Astrocyte (in vitro differentiated cells and primary cell): ENCODE results near the gene MRPS9.

Source experiments
- EZH2 ChIP-seq: IDR thresholded peaks from 2 replicates; pipeline ENCODE4 v1.6.1; 2012; ENCODE audit warnings: mild to moderate bottlenecking, low read length, inconsistent platforms; ENCODE audit not compliant: insufficient read depth
- TF ChIP-seq, protein P1 (sequence below): IDR thresholded peaks from 2 replicates; pipeline ENCODE4 v1.5.1; 2011; ENCODE audit warnings: low read depth, mild to moderate bottlenecking, inconsistent platforms, low read length, moderate library complexity; ENCODE audit not compliant: insufficient read depth

DNA sequence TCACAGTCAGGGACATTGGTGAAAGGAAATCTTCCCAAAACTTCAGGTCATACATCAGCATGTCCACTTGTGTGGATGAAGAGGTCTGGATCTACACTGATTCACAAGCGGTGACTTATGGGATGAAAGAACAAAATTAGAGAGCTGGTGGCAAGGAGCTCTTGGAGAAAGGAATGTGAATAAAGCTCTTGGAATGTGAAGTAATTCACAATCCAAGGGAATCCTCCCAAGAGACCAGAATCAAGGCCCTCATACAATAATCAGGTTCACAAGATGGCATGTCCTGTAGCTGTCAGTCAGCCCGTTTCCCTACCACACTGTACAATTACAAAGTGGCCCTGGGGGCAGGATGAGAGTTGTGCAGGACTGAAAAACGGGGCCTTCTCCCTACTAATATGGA is 96.2 kb downstream of the MRPS9 start:
- TF ChIP-seq, protein P1, sequence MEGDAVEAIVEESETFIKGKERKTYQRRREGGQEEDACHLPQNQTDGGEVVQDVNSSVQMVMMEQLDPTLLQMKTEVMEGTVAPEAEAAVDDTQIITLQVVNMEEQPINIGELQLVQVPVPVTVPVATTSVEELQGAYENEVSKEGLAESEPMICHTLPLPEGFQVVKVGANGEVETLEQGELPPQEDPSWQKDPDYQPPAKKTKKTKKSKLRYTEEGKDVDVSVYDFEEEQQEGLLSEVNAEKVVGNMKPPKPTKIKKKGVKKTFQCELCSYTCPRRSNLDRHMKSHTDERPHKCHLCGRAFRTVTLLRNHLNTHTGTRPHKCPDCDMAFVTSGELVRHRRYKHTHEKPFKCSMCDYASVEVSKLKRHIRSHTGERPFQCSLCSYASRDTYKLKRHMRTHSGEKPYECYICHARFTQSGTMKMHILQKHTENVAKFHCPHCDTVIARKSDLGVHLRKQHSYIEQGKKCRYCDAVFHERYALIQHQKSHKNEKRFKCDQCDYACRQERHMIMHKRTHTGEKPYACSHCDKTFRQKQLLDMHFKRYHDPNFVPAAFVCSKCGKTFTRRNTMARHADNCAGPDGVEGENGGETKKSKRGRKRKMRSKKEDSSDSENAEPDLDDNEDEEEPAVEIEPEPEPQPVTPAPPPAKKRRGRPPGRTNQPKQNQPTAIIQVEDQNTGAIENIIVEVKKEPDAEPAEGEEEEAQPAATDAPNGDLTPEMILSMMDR: no peak
- TF ChIP-seq EZH2: no peak
